T-cell (primary cell): Measurements from ENCODE around the gene GRM5. TPM values are rescaled to one million over a fixed set of nuclear protein-coding genes. Genes with fewer than 3 reads are reported as not detected.
"Not testable (repeated sequence)": the region's sequence is repeated elsewhere in the genome, so short reads cannot be mapped to it uniquely, and the experiment has no call there.

Experiments
- ATAC-seq, 4 experiments: fragments of 200-7000 bp in 3 of 4; fragments of 150-1000 bp in 1 of 4; cut with Tn5 transposase; replicated peaks in 1 of 4; 1 replicate in 3 of 4; 2 replicates in 1 of 4; pipeline ENCODE4 v1.10.0; 2021; ENCODE audit warnings: moderate library complexity in 3 of 4, mild to moderate bottlenecking in 2 of 4, moderate number of reproducible peaks in 1 of 4
- CTCF ChIA-PET, 2 donors: fragments of 300-600 bp; sonication (Branson Sonifier 250); formaldehyde crosslinking; loops; one replicate each; lab custom pipeline; 2022; ENCODE audit warnings: antibody characterized with exemption in 2 of 2; lab: Charles Lee
- POLR2A ChIA-PET, 2 donors: fragments of 300-600 bp; sonication (Branson Sonifier 250); formaldehyde crosslinking; loops; one replicate each; lab custom pipeline; 2022; ENCODE audit warnings: antibody characterized with exemption in 2 of 2; lab: Charles Lee
- DNase-seq, 35 experiments: peaks; one replicate each; pipeline versions ENCODE4 v3.0.0 to v3.0.0-alpha.2; 2013 to 2023
- H3K27ac ChIP-seq: one replicate; pipeline ENCODE4 v1.5.1; 2013; ENCODE audit warnings: low read length
- H3K27me3 ChIP-seq, 2 experiments: replicated peaks in 1 of 2; 1 replicate in 1 of 2; 2 replicates in 1 of 2; pipeline versions ENCODE4 v1.6.1 to v1.7.0; 2013; ENCODE audit warnings: low read length in 1 of 2, mixed read lengths in 1 of 2; ENCODE audit not compliant: control insufficient read depth in 2 of 2, insufficient read depth in 2 of 2; ENCODE audit errors: extremely low read depth in 1 of 2
- H3K36me3 ChIP-seq, 2 donors: 1 replicate in 1 of 2; 2 replicates in 1 of 2; pipeline versions ENCODE4 v1.6.1 to v1.7.0; 2013; ENCODE audit warnings: low read length in 1 of 2; ENCODE audit not compliant: control insufficient read depth in 2 of 2, insufficient read depth in 1 of 2; ENCODE audit errors: extremely low read depth in 1 of 2
- H3K4me1 ChIP-seq, 2 experiments: 1 replicate in 1 of 2; 2 replicates in 1 of 2; pipeline versions ENCODE4 v1.6.1 to v1.7.0; 2013; ENCODE audit warnings: low read length in 2 of 2, mixed read lengths in 1 of 2; ENCODE audit not compliant: insufficient read depth in 2 of 2, control insufficient read depth in 1 of 2; ENCODE audit errors: extremely low read depth in 1 of 2
- H3K4me3 ChIP-seq, 2 donors: 1 replicate in 1 of 2; 2 replicates in 1 of 2; pipeline versions ENCODE4 v1.5.1 to v1.7.0; 2013; ENCODE audit warnings: mild to moderate bottlenecking in 2 of 2, low read length in 1 of 2, moderate library complexity in 1 of 2; ENCODE audit not compliant: control insufficient read depth in 1 of 2; ENCODE audit errors: extremely low read depth in 1 of 2
- H3K9me3 ChIP-seq: 2 replicates; pipeline ENCODE4 v1.7.0; 2013
- H3K27ac Mint-ChIP-seq, 2 donors: one replicate each; pipeline ENCODE4 v1.8.0; 2020 to 2021; ENCODE audit warnings: mild to moderate bottlenecking in 2 of 2, mixed read lengths in 2 of 2
- H3K27me3 Mint-ChIP-seq, 2 donors: one replicate each; pipeline ENCODE4 v1.8.0; 2021 to 2022; ENCODE audit warnings: mixed read lengths in 2 of 2
- H3K36me3 Mint-ChIP-seq: one replicate; pipeline ENCODE4 v1.8.0; 2021; ENCODE audit warnings: mixed read lengths
- H3K4me1 Mint-ChIP-seq, 3 donors: one replicate each; pipeline ENCODE4 v1.8.0; 2020 to 2022; ENCODE audit warnings: mixed read lengths in 3 of 3, mild to moderate bottlenecking in 1 of 3
- H3K4me3 Mint-ChIP-seq, 3 donors: one replicate each; pipeline ENCODE4 v1.8.0; 2020 to 2022; ENCODE audit warnings: mild to moderate bottlenecking in 3 of 3, mixed read lengths in 3 of 3, moderate library complexity in 3 of 3
- H3K9me3 Mint-ChIP-seq, 3 donors: one replicate each; pipeline ENCODE4 v1.8.0; 2020 to 2022; ENCODE audit warnings: mixed read lengths in 3 of 3
- WGBS: methylation state at CpG from one replicate; pipeline ENCODE4 v1.1.5; 2013; ENCODE audit warnings: missing lambda C conversion rate; ENCODE audit not compliant: insufficient coverage; 5-methylcytosine and 5-hydroxymethylcytosine counted together
- total RNA-seq, 35 experiments: library from RNA in 6 of 35; stranded (reverse) in 6 of 35; fragments of 120-200 nt in 1 of 35; gene quantifications; one replicate each; pipeline versions ENCODE4 v1.2.1 to v1.2.4 and lab custom pipeline; 2013 to 2026

The GRM5 gene
- total RNA-seq (not detected), total RNA-seq (lab: John Stamatoyannopoulos, UW) (0 to 0.20 (median 0) reads per million in 29 experiments)
- total RNA-seq (2013) = not detected

- H3K27ac ChIP-seq, H3K36me3 ChIP-seq, CTCF ChIA-PET, POLR2A ChIA-PET, H3K27ac Mint-ChIP-seq, H3K9me3 ChIP-seq, H3K9me3 Mint-ChIP-seq, H3K4me1 ChIP-seq, DNase-seq, H3K27me3 ChIP-seq, H3K36me3 Mint-ChIP-seq: not testable (repeated sequence)
- Mint-ChIP-seq H3K4me3 (peak within 1 kb of the TSS in 1 of 3 donors; percentile 52), H3K4me1 (peaks cover 8 to 19% (median 12%) of the 10 kb centered on the region in 3 donors), H3K27me3 (peaks cover 37 to 44% of the 10 kb centered on the region in 2 donors)
- 12% methylated on average over 19 of the region's 47 CpGs for whole genome bisulfite sequencing
- H3K4me3 ChIP-seq = peak within 1 kb of the TSS in 1 of 2 donors; percentile 23
- peak in 1 of 4 experiments; percentile 17 for ATAC-seq
Measured at GRCh38 chr11:89065651-89066201, at the start of gene GRM5. GRM5 (minus strand) TSS chr11:89065982; CDS start chr11:89047872, 18,110 bp downstream.

- POLR2A ChIA-PET, H3K4me3 ChIP-seq, CTCF ChIA-PET, H3K27me3 Mint-ChIP-seq, H3K4me3 Mint-ChIP-seq, H3K27me3 ChIP-seq, H3K27ac ChIP-seq, H3K4me1 ChIP-seq, H3K36me3 Mint-ChIP-seq, H3K36me3 ChIP-seq, H3K4me1 Mint-ChIP-seq, H3K9me3 ChIP-seq, H3K27ac Mint-ChIP-seq, H3K9me3 Mint-ChIP-seq: not testable (repeated sequence)
- ATAC-seq (peak in 1 of 4 experiments; percentile 48), DNase-seq (peak in 4 of 35 experiments; percentile 0 to 10 (median 1))
- WGBS = no CpG with 5 or more reads among the region's 1 CpG
Measured at GRCh38 chr11:89097956-89098355, 32.2 kb upstream of the GRM5 start.

- H3K36me3 ChIP-seq, H3K27me3 Mint-ChIP-seq, H3K4me3 Mint-ChIP-seq, POLR2A ChIA-PET, H3K4me1 Mint-ChIP-seq, H3K9me3 ChIP-seq, H3K27me3 ChIP-seq, H3K4me3 ChIP-seq, ATAC-seq, CTCF ChIA-PET, H3K36me3 Mint-ChIP-seq, H3K4me1 ChIP-seq, DNase-seq, H3K27ac ChIP-seq, H3K27ac Mint-ChIP-seq: not testable (repeated sequence)
- H3K9me3 Mint-ChIP-seq = peaks cover 6 to 15% (median 13%) of the 10 kb centered on the region in 3 donors
- no CpG with 5 or more reads among the region's 2 CpGs for WGBS
Measured at GRCh38 chr11:89093806-89094205, 28.0 kb upstream of the GRM5 start.

GRCh38 chr11:89084951-89085350, 19.2 kb upstream of the GRM5 start:
- WGBS = no CpG with 5 or more reads among the region's 3 CpGs
- CTCF ChIA-PET, DNase-seq, H3K4me3 ChIP-seq, POLR2A ChIA-PET, H3K9me3 ChIP-seq, H3K36me3 ChIP-seq, H3K27me3 Mint-ChIP-seq, ATAC-seq, H3K4me3 Mint-ChIP-seq, H3K36me3 Mint-ChIP-seq, H3K27ac ChIP-seq, H3K4me1 Mint-ChIP-seq, H3K4me1 ChIP-seq, H3K27me3 ChIP-seq, H3K27ac Mint-ChIP-seq: not testable (repeated sequence)
- H3K9me3 Mint-ChIP-seq = peaks cover 0 to 13% (median 7%) of the 10 kb centered on the region in 3 donors

GRCh38 chr11:89070911-89071310, 5.1 kb upstream of the GRM5 start:
- WGBS = no CpG with 5 or more reads among the region's 1 CpG
- H3K4me3 ChIP-seq, H3K27ac ChIP-seq, H3K4me1 ChIP-seq, H3K36me3 Mint-ChIP-seq, H3K4me1 Mint-ChIP-seq, H3K27me3 ChIP-seq, CTCF ChIA-PET, POLR2A ChIA-PET, H3K9me3 Mint-ChIP-seq, H3K4me3 Mint-ChIP-seq, H3K36me3 ChIP-seq, H3K9me3 ChIP-seq, ATAC-seq, H3K27ac Mint-ChIP-seq, DNase-seq: not testable (repeated sequence)
- peaks cover 11 to 15% of the 10 kb centered on the region in 2 donors for H3K27me3 Mint-ChIP-seq

GRCh38 chr11:89067264-89067663, 1.5 kb upstream of the GRM5 start:
- no peaks in the 10 kb centered on the region for H3K36me3 ChIP-seq
- Mint-ChIP-seq H3K36me3 (no peaks in the 10 kb centered on the region), H3K4me3 (no peak overlapping the region), H3K9me3 (no peaks in the 10 kb centered on the region), H3K4me1 (peaks cover 8 to 19% (median 12%) of the 10 kb centered on the region in 3 donors), H3K27ac (no peak overlapping the region), H3K27me3 (peaks cover 36 to 37% of the 10 kb centered on the region in 2 donors)
- H3K27me3 ChIP-seq = peaks cover 2 to 8% of the 10 kb centered on the region in 2 experiments
- H3K27ac ChIP-seq = no peak overlapping the region
- ChIA-PET CTCF (no interaction called here), POLR2A (no interaction called here)
- ATAC-seq = no peak
- DNase-seq = no peak
- H3K9me3 ChIP-seq = no peaks in the 10 kb centered on the region
- peaks cover 0 to 2% of the 10 kb centered on the region in 2 experiments for H3K4me1 ChIP-seq
- H3K4me3 ChIP-seq = no peak overlapping the region
